Islet precursor cell (in vitro differentiated cells): ENCODE data around the gene ITPKB.
A peak's percentile ranks its signal among the peaks of the same experiment; 100 is the strongest.

Source experiments
- DNase-seq: peaks from one replicate; pipeline ENCODE4 v3.0.0-alpha.2; 2018

Gene ITPKB

DNA sequence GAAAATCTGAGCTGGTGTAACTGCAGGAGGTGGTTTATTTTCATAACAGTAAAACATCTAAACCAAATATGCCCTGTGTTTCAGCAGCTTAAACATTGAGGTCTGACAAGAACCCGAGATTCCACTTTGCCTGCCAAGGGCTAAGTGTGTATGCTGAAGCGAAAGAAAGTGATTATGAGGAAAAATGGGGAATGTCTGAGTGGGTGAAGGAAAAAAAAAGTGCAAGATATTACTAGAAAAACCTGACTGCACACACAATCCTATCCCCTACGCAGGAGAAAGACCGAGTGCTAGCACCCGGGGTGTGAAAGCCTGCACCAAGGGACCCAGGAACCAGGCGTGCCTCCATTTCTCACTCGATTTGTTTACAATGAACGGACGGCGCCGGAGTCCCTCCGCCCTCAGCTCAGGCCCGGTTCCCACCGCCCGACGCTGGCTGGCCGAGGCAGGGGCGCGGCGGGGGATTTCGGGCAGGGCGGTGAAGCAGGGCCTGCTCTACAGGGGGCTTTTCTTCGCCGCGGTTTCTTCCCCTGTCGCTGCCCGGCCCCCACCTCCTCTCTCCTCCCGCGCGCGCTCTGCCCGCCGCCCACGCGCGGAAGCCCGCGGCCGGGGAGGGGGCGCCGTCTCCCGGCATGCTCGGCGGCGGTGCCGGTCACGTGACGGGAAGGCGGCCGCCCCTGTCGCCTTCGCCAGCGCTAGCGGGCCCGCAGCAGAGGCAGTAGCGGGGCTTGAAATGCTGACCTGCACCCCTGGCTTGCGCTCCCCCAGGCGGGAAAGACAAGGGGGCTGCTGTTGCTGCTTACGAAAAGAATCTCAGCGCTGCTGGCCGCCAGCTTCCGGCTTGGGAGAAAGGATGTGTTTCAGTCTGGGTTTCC, 35.9 kb downstream of the ITPKB start:
- DNase-seq = peak; percentile 78

DNA sequence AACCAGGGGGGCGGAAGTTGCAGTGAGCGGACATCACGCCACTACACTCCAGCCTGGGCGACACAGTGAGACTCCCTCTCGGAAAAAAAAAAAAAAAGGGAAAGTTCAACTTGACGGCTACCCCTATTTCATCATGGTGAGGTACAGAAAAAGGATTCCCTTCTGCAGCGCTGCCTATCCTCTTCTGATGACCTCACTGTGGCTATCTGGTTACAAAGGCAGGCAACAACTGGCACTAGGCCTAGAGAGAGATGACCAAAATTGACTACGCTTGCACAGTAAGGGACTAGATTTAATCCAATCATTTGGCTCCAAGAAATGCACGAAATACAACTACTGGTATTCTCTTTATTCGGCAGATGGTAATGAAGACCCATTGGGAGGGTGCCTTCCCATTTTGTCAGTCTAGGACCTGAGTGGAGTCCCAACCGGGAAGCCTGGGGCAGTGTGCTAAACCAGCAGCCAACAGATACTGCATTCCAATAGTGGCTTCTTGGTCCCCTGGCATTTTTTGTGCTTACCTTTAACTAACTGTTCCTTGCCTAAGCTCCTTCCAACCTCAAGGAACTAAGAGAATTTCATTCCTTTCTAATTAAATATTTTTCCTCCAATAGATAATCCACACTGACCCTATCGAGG, 36.6 kb downstream of the ITPKB start:
- no peak for DNase-seq

DNA sequence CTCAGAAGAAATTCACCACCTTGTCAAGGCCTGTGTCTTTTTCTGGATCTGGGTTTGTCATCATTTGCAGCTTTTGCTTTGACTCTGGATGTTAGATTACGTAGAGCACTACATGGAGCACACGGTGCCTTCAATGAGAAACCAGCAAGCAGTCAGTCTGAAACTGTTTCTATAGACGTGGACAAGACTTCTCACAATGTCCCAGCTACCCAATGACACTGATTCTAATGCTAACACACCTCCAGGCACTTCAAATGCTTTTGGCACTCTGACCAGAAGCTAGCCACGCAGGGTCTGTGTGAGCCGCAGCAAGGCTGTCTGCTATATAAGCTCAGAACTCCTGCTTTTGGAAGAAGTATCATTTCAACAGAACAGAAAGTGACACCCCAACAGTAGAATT, 38.2 kb downstream of the ITPKB start:
- no peak for DNase-seq

- no peak for DNase-seq
Observed at GRCh38 chr1:226699166-226699565, 39.9 kb downstream of the ITPKB start.

DNA sequence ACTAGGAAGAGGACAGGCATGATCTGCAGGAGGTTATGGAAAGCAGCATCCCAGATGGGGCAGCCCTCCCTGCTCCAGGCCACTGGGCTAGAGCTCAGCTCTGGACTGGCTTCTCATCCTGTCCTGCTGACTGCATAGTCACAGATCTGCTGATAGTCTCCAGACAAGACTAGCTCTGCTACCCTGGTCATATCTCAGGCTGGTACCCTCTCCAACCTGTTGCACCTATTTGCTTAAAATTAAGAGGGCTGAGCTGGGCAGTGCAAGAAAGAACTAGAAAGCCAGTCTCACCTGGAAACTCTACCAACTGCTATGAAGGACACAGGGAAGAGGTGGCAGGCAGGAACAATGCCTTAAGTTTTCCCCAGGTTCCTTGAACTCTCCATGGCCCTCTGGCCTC, 40.4 kb downstream of the ITPKB start:
- DNase-seq = no peak

DNA sequence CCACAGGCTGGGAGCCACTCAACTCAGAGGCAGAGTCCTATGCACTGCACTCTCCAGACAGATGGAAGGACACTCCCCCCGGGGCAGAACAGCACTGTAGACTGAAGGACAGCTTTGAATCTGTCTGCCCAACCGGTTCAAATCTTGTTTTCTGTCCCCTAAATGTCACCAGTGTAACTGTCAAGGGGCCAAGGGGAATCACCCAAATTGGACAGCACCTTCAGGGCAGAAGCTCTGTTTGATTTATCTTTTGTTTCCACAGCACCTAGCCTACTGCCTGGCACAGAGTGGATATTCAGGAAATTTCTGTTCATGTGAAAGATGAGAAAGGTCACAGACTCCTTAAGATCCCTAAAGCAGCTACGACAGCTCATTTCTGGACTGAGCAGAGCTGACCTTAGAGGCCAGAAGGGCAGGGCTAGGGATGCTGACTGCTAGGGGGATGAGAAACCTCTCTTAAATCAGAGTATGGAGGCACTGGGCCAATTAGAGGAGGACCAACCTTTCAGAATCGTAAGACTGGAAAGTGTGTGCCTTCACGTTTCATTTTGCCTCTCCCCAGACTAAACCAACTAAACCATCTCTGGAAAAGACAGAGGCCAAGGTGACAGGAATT, 41.0 kb downstream of the ITPKB start:
- no peak for DNase-seq

GRCh38 chr1:226697151-226697928, 41.7 kb downstream of the ITPKB start:
- no peak for DNase-seq

- no peak for DNase-seq
Observed at GRCh38 chr1:226696547-226696946, 42.5 kb downstream of the ITPKB start.

- no peak for DNase-seq
Observed at GRCh38 chr1:226695335-226695900, 43.7 kb downstream of the ITPKB start.

DNA sequence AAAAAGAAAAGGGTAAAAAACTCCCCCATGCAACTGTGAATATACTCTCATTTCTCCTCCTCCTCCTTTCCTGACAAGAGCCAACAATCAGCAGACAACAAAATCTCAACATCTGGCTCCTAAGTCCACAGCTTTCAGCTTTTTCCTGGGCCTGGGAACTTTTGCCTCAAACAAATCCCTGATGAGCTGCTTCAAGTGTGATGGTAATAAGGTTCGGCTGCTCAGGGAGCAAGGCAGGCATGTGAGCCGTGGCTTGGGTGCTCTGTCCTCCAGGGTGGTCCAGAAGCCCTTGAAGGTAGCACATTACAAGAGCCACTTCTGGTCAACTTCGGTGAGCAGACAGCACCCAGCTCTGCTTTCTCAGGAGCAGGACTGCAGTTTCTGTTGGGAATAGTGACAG, 46.3 kb downstream of the ITPKB start:
- peak; percentile 49 for DNase-seq

- DNase-seq = no peak
Observed at GRCh38 chr1:226692051-226692792, 46.9 kb downstream of the ITPKB start.

DNA sequence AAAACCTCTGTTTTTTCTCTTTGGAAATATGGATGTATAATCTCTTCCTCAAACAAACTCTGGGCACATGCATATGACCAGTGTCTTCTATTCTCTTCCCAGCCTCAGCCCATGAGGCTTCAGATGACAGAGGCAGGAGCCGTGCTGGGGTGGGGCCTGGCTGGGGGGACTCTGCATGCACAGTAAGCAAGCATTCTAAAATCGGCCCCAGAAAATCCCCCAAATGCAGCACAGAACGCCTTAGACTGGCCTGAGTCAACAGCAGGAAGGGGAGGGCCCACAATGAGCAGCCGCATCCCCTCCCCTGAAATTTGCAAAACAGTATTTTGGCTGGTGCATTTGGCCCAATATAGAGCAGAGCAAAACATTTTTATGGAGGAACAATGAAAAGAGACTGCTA, 47.8 kb downstream of the ITPKB start:
- no peak for DNase-seq

GRCh38 chr1:226690460-226690982, 48.6 kb downstream of the ITPKB start:
- no peak for DNase-seq

DNA sequence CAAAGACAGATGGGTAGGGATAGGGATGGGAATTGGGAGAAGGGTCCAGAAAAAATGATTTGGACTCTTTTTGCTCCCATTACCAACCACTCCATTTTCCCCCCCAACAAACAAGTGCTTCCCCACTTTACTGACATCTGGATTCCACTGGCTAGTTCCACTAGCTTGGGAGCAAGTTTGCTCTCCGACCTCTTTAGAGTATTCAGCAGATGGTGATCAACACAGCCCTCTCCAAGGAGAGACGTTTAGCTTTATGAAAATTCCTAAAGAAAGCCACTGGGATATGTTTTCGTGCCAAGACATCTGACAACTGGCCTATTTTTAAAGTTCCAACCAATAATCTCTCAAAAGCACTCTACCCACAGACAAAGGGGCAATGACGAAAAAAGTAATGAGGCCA, 50.3 kb downstream of the ITPKB start:
- no peak for DNase-seq

DNA sequence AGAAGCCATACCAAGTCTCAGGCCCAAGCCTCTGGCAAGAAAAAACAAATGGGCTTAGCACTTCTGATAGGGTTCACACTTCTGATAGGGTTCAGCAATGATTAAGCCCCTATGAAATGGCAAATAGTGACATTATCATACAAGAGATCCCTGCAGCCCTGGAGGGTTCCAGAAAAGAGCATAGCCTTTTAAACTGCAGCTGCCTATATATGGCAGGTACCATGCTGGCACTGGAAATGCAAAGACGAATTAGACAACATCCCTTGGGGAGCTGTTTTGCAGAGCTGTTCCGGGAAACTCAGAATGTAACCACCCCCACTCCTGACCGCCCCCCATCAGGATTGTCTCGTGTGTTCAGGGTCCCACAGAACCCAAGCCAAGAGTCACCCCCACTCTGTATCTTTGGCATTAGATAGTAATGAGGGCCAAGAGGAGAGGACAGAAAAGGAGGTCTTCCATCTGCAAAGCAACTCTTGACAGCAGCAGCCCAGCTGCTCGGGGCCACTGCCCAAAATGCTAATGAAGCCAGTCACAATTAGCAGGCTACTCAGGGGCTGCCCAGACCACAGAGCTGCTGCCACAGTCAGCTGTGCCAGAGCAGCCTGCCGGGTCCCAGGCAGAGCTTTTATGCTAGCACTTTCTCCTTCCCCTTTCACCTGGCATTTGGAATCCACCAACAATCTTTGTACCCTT, 50.9 kb downstream of the ITPKB start:
- DNase-seq = peak; percentile 46

DNA sequence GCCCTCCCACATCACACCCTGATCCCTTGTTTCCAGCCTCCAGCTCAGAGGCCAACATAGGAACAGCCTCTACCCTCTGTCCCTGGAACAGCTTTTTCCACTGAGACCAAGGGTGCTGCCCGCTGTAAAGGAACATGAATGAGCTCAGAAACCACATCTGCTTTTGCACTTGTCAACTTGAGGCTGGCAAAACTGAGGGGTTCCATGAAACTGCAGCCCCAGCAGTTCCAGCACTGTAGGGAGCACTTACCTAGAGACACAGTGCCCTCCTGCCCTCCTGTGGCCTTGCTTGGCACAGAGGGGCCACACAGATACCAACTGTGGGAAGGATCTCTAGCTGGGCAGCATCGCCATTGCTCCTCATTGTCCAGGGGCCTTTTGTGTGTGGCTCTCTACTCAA, 51.7 kb downstream of the ITPKB start:
- no peak for DNase-seq

GRCh38 chr1:226686440-226687425, 52.3 kb downstream of the ITPKB start:
- no peak for DNase-seq

GRCh38 chr1:226685196-226685820, 53.8 kb downstream of the ITPKB start:
- DNase-seq = peak; percentile 45

GRCh38 chr1:226684026-226684425, 55.1 kb downstream of the ITPKB start:
- no peak for DNase-seq
